Measurements from ENCODE around the gene TRAK2. TPM values are rescaled to one million over a fixed set of nuclear protein-coding genes. Genes with fewer than 3 reads are reported as not detected.

The TRAK2 gene
- total and polyA plus RNA-seq, 10 donors: 7.1 to 63.0 (median 37.7) TPM

DNA sequence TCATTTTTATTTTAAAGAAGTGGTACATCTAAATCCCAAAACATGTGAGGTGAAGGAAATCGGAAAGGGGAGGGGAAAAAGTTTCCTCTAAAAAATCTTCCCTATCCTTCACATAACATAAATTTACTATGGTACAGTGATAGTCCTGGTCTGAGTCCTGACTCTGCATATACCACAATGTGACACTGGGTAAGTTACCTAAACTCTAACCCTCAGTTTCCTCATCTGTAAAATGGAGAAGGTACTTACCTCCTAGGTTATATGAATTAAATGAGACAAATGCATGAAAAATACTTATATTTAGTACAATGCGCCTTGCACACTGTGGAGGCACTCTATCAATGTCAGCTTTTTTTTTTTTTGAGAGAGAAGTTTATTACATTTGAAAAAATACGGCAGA is 42.3 kb downstream of the TRAK2 start:
- intact Hi-C loops (cut with DNase I; ENCODE audit: low total_unique reads): no loop called here
- 93 to 97% (median 96%) methylated on average over 3 of the region's 3 CpGs for WGBS, 5 donors
- no peak for TF ChIP-seq POLR2AphosphoS5 (IDR thresholded peaks at IDR 0.05)
- no peak for TF ChIP-seq POLR2A (IDR thresholded peaks at IDR 0.05)
- TF ChIP-seq, protein P1, sequence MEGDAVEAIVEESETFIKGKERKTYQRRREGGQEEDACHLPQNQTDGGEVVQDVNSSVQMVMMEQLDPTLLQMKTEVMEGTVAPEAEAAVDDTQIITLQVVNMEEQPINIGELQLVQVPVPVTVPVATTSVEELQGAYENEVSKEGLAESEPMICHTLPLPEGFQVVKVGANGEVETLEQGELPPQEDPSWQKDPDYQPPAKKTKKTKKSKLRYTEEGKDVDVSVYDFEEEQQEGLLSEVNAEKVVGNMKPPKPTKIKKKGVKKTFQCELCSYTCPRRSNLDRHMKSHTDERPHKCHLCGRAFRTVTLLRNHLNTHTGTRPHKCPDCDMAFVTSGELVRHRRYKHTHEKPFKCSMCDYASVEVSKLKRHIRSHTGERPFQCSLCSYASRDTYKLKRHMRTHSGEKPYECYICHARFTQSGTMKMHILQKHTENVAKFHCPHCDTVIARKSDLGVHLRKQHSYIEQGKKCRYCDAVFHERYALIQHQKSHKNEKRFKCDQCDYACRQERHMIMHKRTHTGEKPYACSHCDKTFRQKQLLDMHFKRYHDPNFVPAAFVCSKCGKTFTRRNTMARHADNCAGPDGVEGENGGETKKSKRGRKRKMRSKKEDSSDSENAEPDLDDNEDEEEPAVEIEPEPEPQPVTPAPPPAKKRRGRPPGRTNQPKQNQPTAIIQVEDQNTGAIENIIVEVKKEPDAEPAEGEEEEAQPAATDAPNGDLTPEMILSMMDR (IDR thresholded peaks at IDR 0.05 in 8 of 11, conservative IDR thresholded peaks at IDR 0.05 in 3 of 11): no peak
- H3K4me1 ChIP-seq: peaks cover 0 to 64% (median 36%) of the 10 kb centered on the region in 6 donors
- H3K9me3 ChIP-seq: no peaks in the 10 kb centered on the region
- no peaks in the 10 kb centered on the region for H3K27me3 ChIP-seq (replicated peaks in 1 of 7)
- no peak overlapping the region for H3K4me3 ChIP-seq
- DNase-seq: no peak
- peaks cover 0 to 13% (median 0%) of the 10 kb centered on the region in 6 donors for H3K36me3 ChIP-seq
- H3K27ac ChIP-seq: no peak overlapping the region

DNA sequence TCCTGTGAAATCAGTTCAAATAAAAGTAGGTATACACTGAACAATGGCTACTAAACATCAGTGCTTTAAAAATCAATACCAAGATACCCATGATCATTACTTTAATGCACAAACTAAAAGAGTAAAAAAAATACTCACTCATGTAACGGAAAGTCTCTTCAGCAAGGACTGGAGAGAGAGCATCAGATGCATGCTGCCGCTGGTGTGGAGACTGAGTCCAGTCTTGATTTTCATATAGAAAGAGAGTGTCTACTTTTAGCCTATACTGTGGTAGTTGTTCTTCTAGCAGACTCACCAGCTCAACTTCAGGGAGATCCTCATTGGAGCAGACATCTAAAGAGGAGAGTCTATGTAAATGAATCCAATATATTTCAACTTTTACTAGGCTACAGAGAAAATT is 44.0 kb downstream of the TRAK2 start:
- Histone ChIP-seq H3K27ac (no peak overlapping the region), H3K4me3 (no peak overlapping the region), H3K9me3 (no peaks in the 10 kb centered on the region), H3K27me3 (replicated peaks in 1 of 7) (no peaks in the 10 kb centered on the region), H3K36me3 (peaks cover 0 to 16% (median 0%) of the 10 kb centered on the region in 6 donors), H3K4me1 (peaks cover 0 to 61% (median 25%) of the 10 kb centered on the region in 6 donors)
- 89 to 98% (median 95%) methylated on average over 2 of the region's 2 CpGs for WGBS, 5 donors
- no peak for TF ChIP-seq POLR2A (IDR thresholded peaks at IDR 0.05)
- no peak for TF ChIP-seq POLR2AphosphoS5 (IDR thresholded peaks at IDR 0.05)
- TF ChIP-seq, protein P1 (IDR thresholded peaks at IDR 0.05 in 8 of 11, conservative IDR thresholded peaks at IDR 0.05 in 3 of 11): no peak
- intact Hi-C loops (cut with DNase I; ENCODE audit: low total_unique reads): no loop called here
- DNase-seq: no peak

DNA sequence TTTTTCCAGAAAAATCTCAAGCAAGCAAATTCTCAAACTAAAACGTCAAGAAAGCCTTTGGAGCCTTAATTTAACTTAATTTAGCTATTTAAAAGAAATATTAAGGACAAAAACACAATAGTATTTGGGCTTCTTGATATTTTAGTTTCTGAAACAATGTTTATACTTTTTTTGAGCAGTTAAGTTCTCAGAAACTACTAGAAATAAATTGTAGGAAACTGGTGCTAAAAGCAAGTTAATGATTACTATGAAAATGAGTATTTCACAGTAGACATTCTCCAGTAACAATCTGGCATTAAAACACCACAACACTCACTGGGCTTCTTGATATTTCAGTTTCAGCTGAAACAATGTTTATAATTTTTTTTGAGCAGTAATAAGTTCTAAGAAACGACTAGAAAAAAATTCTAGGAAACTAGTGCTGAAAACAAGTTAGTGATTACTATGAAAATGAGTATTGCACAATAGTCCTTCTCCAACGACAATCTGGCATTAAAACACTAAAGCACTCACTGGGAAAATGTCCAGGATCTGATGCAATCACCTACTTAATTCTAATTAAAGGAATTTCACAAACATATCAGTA is 45.1 kb downstream of the TRAK2 start:
- Histone ChIP-seq H3K27ac (peak overlapping the region in 1 of 8 donors; percentile 11), H3K27me3 (replicated peaks in 1 of 7) (no peaks in the 10 kb centered on the region), H3K4me1 (peaks cover 0 to 59% (median 25%) of the 10 kb centered on the region in 6 donors), H3K9me3 (no peaks in the 10 kb centered on the region), H3K36me3 (peaks cover 0 to 10% (median 0%) of the 10 kb centered on the region in 6 donors), H3K4me3 (no peak overlapping the region)
- DNase-seq: no peak
- TF ChIP-seq POLR2A (IDR thresholded peaks at IDR 0.05) (no peak), POLR2AphosphoS5 (IDR thresholded peaks at IDR 0.05) (no peak)
- TF ChIP-seq, protein P1 (IDR thresholded peaks at IDR 0.05 in 8 of 11, conservative IDR thresholded peaks at IDR 0.05 in 3 of 11): no peak
- 26 to 43% (median 33%) methylated on average over 3 of the region's 3 CpGs for WGBS, 5 donors
- intact Hi-C loops (cut with DNase I; ENCODE audit: low total_unique reads): no loop called here

DNA sequence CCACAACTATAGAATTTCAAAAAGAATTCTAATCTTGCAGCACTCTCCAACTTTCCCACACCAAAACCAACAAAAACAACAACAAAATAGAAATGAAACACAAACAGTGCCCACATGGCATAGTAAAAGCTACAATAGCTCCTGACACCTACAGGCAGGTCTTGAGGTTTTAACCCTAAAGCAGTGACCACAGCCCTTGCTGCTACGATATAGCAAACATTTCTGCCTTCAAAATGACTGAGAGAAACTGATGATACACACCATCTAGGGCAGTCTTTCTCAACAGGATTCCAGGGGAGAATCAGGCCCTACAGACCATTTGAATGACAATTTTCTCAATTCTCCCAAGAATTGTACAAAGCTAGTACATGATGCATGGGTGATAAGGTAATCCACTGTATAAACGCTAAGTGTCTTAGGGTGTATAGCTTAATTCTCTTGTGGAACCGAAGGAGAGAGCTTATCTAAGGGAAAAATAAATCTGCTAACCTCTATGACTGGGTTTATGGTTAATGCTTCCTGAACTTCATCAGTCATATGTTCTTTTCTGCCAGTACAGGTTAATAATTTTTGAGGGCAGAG is 46.5 kb downstream of the TRAK2 start:
- H3K27ac ChIP-seq: no peak overlapping the region
- no peak for DNase-seq
- H3K27me3 ChIP-seq (replicated peaks in 1 of 7): no peaks in the 10 kb centered on the region
- no peak overlapping the region for H3K4me3 ChIP-seq
- H3K36me3 ChIP-seq: peaks cover 0 to 15% (median under 1%) of the 10 kb centered on the region in 6 donors
- peaks cover 0 to 61% (median 25%) of the 10 kb centered on the region in 6 donors for H3K4me1 ChIP-seq
- no peaks in the 10 kb centered on the region for H3K9me3 ChIP-seq
- TF ChIP-seq POLR2AphosphoS5 (IDR thresholded peaks at IDR 0.05): no peak
- no peak for TF ChIP-seq POLR2A (IDR thresholded peaks at IDR 0.05)
- TF ChIP-seq, protein P1 (IDR thresholded peaks at IDR 0.05 in 8 of 11, conservative IDR thresholded peaks at IDR 0.05 in 3 of 11): no peak
- 56 to 78% (median 73%) methylated on average over 3 of the region's 3 CpGs for WGBS, 5 donors
- intact Hi-C loops (cut with DNase I; ENCODE audit: low total_unique reads): no loop called here
